ENCODE data around the gene PEAR1.

DNA sequence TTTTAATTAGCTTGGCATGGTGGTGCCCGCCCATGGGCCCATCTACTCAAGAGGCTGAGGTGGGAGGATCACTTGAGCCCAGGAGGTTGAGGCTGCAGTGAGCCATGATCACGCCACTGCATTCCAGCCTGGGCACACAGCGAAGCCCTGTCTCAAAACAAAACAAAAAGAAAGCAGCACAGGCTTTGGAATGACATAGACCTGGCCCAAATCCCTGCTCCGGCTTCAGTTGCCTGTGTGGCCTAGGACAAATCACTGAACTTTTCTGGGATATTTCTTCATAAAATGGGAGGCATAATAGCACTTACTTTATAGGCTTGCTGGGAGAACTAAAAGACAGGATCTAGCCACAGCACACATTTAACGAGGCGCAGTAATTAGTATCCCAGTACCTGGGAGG, 2.4 kb downstream of the PEAR1 start:
- TF ChIP-seq, protein P1, sequence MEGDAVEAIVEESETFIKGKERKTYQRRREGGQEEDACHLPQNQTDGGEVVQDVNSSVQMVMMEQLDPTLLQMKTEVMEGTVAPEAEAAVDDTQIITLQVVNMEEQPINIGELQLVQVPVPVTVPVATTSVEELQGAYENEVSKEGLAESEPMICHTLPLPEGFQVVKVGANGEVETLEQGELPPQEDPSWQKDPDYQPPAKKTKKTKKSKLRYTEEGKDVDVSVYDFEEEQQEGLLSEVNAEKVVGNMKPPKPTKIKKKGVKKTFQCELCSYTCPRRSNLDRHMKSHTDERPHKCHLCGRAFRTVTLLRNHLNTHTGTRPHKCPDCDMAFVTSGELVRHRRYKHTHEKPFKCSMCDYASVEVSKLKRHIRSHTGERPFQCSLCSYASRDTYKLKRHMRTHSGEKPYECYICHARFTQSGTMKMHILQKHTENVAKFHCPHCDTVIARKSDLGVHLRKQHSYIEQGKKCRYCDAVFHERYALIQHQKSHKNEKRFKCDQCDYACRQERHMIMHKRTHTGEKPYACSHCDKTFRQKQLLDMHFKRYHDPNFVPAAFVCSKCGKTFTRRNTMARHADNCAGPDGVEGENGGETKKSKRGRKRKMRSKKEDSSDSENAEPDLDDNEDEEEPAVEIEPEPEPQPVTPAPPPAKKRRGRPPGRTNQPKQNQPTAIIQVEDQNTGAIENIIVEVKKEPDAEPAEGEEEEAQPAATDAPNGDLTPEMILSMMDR (IDR thresholded peaks at IDR 0.05; ENCODE audit: low read depth, low read length) = no peak
- TF ChIP-seq, protein P2, sequence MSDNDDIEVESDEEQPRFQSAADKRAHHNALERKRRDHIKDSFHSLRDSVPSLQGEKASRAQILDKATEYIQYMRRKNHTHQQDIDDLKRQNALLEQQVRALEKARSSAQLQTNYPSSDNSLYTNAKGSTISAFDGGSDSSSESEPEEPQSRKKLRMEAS (IDR thresholded peaks at IDR 0.05; ENCODE audit: low read depth, low read length) = no peak
- TF ChIP-seq POLR2A (IDR thresholded peaks at IDR 0.05; ENCODE audit: extremely low read depth, insufficient read length) (no peak), MYC (IDR thresholded peaks at IDR 0.05; ENCODE audit: low read depth, low read length) (no peak)

Measured in NB4 (cell line).